ENCODE measurements around the gene FTCDNL1.

FTCDNL1 gene

DNA sequence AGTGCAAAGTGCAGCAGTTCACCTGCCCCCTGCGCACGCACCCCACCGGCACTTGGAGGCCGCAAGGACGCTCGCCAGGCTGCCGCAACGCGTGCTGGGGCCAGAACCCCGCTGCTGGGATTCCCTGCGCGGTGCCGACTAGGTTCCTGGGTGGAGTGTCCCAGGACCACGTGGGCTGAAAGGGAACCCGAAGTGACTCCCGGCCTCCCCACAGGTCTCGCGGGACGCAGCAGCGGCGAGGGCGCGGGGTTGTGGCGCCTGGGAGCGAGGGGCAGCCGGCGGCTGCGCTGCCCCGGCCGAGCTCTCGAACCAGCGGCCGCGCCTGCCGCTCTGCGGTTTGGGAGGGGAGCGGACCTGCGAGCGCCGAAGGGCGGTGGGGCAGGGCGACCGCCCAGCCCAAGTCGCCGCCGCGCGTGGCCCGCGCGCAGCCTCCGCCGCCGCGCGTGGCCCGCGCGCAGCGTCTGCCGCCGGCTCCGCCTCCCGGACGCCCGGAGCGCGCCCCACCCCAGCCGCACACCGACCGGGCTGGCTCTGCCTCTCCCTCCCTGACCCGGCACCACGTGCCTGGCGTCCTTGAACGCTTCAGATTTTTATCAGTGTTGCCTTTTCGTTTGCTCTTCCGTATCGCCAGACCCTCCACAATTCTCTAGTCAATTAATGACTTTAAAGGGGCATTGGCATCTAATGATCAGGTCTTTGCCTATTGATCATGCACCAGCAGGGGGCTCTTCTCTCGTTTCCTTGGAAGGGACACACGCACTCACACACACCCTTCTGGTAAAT, at the start of gene FTCDNL1:
Gene FTCDNL1, minus strand, starts transcription at position 475 of the 783 bp plus-strand sequence. CDS start 2,230 bp downstream, outside the sequence.
- peak; percentile 60 for DNase-seq (ENCODE audit: low spot score)

DNA sequence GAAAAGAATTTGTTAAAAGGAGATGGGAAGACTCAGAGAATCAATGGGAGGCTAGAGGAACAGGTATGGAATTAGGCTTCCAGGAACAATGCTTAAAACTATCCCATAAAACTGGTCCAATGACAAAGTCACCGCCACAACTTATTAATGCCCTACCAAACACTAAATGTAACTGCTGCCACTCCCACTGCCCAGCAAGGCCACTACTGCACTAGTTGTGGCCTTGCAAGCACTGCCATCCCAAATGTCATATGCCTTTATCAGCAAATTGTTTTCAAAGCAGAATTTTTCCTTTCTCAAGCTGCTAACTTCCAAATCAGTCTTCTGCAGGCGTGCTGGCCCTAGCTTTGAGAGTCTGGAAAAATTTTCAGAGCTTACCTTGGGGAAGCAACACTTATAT, 45.6 kb upstream of the FTCDNL1 start:
- DNase-seq (ENCODE audit: low spot score), result no peak

DNA sequence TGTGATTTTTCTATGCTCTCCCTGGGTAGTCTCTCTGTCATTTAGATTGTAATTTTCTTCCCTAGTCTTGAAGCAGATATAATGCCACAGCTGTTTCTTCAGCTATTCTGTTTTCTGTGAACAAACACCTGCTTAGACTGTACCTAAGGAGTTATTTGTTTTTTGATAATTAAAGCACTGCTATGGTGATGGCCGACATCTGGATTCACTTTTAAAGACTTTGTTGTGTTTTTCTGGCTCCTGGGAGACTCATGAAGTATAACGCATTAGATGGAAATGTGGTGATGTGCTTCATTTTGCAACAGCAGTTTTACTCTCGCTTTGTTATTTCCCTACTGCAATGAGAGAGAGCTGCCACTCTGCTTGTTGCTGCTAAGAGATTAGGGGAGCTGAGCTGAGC, 44.4 kb upstream of the FTCDNL1 start:
- DNase-seq (ENCODE audit: low spot score), result no peak

DNA sequence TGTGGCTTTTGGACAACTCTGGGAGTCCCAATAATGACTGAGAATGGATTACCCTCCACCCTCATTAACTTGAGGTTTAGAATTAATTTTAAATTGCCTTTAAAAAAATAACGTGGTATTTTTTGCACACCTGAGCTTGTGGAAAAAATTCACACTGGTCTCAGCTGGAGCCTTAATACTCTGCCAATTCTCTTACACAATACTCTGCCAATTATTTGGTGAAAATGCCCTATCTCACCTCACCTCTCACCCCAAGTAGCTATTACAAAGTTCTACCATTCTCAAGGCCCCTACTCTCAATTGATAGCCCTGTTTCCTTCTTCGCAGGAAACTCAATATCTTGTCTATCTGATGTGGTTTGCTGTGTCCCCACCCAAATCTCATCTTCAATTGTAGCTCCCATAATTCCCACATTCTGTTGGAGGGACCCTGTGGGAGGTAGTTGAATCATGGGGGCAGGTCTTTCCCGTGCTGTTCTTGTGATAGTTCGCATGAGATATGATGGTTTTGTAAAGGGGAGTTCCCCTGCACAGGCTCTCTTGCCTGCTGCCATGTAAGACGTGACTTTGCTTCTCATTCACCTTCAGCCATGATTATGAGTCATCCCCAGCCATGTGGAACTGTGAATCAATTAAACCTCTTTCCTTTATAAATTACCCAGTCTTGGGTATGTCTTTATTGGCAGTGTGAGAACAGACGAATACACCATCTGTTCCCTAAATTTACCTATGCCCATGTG, 32.7 kb upstream of the FTCDNL1 start:
- DNase-seq (ENCODE audit: low spot score), result no peak

DNA sequence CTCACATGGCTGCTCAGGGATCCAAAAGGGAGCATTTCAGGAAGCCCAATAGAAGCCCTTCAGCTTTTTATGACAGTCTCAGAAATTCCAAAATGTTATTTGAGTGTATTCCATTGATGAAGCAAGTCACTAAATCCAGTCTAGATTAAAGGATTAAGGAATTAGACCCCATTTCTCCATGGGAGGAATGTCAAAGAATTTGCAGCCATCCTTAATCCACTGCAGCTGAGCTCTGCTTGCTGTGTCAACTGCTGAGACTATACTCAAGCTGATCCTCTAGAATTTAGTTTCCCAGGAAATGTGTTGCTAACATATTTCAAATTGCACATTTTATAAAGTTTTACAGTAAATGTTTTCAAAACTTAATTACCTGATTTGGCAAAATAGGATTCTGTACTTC, 31.7 kb upstream of the FTCDNL1 start:
- no peak for DNase-seq (ENCODE audit: low spot score)

DNA sequence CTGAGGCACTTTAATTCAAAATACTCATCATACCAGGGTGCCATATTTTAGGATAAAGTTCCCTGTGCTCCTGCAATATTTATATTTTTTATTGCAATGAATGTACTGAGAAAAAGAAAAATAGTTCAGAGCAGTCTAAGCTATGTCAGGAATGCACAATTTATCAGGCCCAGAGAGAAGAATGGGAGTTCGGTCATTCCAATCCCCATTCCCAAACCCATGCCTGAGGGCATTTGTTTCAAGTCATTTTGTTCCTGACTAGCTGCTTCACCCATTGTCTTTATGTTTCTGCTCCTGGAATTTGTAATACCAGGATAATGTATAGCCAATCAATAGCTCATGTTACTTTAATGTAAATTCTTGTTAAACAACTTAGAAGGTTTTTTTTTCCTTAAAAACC, 24.4 kb upstream of the FTCDNL1 start:
- DNase-seq (ENCODE audit: low spot score), result no peak

DNA sequence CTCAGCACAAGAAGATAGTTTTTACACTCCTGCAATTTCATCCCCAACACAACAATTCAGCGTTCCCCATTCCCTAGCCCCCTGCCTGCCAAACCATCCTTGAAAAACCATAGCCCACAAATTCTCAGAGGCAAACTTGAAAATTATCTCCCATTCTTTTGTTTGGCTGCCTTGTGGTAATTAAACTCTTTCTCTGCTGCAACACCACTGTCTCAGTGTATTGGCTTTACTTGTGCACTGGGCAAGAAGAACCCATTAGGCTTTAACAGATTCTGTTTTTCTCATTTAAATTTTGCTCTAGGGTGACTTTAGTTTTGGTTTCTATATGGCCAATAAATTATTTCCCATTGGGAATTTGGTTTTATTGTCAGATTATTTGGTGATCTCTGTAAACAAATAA, 23.2 kb upstream of the FTCDNL1 start:
- no peak for DNase-seq (ENCODE audit: low spot score)

DNA sequence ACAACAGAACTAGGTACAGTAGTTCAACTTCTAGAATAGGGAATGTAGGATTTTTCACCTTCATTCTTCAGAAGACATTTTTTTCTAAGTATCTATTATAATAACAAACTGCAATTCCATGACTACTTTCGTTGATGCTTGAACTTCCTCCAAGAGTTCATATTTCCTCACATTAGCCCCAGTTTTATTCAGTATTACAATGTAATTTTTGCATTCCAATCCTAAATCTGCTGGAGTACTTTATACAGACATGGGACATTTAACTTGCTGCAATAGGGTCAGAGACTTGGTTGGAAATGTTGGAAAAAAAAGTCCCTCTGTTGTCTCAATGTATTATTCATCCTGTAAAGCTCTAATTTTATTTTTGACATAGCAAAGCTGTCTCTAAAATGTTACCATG, 19.6 kb upstream of the FTCDNL1 start:
- no peak for DNase-seq (ENCODE audit: low spot score)

DNA sequence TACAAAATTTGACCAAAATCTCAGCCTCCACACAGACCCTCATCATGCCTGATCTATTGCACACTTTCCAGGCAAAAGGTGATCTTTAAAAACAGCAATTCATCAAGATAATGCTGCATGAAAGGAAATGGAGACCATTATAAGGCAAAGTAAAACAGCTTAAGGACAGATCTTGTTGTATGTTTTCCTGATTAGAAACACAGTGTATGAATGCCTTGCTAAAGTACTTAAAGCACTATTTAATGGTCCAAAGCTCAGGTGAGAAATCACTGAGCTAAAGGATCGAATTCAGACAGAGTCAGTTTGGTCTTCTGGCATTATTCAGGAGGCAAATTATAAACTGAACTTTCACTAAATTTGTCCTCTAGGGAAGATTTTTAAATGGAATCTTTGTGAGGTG, 18.7 kb upstream of the FTCDNL1 start:
- DNase-seq (ENCODE audit: low spot score), result no peak

DNA sequence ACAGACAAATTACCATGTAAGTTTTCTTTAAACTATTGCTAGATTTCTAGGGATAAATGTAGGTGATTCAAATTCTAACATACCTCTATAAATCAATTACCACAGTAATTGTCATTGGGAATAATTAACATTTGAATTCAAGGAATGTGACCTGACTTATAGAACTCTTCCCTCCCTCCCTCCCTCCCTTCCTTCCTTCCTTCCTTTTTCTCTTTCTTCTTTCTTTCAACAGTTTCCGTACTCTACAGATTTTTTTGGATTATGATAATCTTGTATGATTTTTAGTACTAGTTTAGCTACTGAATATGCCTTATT, 18.2 kb upstream of the FTCDNL1 start:
- no peak for DNase-seq (ENCODE audit: low spot score)

DNA sequence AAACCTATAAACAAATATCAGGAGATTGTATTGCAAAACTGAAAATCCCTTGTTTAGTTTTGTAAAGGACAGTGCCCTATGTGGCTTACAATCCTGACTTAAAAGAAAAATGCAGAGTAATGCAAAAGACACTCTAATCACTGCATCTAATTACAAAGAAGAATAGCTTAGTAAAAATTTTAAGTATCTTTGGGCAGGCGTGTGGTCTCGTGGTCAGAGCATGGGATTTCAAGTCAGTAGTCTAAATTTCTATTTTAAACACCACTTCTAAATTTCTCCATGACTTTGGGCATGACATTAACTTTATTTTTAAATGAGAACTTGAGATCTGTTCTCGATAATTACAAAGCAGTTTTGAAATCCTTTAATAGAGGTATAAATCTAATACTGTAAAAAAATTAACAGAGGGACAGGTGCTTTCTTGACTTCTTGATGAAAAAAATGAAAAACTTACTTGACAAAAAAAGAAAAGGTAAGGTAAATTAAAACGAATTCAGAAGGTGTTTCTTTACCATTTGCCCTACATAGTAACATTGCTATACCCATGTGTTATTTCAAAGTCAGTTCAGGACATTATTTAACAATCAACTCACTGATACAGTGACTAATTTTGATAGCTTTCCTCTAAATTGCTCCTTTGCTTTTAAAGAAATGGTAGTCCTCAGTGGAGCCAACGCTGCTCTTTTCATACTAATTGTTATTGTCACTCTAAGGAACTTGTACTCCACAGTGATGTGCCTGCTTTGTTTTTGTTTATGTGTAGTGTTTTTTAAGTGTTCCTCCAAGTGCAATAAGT, 17.6 kb upstream of the FTCDNL1 start:
- DNase-seq (ENCODE audit: low spot score), result no peak

DNA sequence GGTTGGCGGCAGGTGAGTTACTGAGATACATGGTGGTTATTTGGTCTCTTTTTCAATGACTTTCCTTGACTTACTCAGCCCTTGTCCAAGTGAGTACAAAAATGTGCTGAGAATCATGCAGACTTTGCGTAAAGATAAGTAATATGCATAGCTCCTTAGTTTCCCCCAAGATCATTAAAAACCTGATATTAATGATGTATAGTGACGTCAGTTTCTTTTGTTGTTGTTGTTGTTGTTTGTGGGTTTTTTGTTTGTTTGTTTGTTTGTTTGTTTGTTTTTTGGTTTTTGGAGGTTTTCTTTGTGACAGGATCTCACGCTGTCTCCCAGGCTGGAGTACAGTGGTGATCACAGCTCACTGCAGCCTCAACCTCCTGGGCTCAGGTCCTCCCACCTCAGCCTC, 14.9 kb upstream of the FTCDNL1 start:
- no peak for DNase-seq (ENCODE audit: low spot score)

DNA sequence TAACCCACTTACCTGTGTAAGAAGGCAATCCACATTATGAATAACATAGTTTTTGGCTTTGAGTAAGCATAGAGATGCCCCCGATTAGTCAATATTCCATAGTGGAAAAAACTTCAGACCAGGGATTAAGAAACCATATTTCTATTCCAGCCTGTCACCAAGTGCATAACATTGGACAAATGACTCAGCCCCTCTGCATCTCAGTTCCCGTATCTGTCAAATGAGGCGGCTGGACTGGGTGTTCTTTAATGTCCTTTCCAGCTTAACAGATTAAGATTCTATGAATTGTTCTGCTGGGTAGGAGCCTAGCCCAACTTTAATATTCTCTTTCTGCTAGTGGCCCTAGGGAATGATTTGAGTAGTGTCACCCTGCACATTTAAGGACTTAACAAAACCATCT, 11.8 kb upstream of the FTCDNL1 start:
- no peak for DNase-seq (ENCODE audit: low spot score)

DNA sequence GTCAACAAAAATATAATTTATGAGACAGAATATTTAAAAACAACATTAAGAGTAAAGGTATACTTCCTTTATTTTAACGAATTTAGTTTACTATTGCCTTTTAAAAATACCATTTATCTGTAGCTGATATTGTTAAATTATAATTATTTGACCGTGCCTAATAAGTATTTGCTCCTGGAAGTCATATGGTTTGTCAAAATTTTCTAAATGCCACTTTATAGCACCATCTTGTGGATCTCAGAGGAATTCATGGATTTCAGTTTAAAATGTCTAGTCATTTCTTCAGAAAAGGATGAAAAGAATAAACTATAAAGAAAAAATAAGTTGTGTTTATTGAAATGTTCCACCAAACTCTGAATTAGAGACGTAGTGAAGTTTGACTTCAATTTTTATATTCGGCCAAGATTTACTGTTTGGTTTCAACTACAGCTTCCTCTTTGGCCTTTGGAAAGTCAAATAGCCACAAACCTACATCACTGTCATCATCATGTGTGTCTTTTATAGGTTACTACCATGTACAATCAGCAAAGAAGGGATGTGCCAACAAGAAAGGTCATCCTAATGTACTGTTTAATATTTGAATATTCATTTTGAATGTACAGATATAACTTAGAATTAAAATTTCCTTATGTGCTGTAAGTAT, 10.3 kb upstream of the FTCDNL1 start:
- DNase-seq (ENCODE audit: low spot score), result peak; percentile 21

DNA sequence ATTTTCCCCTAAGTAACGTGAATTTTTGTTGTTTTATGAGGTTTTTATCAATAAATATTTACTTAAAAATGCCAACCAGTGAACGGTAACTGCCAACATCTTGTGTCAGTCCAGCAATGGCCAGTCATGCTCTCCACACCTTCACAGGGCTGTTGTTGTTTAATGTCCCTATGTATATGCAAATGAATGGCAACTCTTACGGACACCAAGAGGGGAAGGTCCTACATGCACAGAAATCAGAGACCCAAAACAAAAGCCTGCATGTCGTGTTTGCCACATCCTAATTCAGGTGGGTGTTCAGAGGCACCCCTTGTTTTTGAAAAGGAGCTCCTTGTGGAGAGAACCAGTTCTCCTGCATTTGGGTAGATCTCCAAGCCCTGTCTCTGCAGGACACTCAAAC, 4.8 kb upstream of the FTCDNL1 start:
- DNase-seq (ENCODE audit: low spot score), result no peak

DNA sequence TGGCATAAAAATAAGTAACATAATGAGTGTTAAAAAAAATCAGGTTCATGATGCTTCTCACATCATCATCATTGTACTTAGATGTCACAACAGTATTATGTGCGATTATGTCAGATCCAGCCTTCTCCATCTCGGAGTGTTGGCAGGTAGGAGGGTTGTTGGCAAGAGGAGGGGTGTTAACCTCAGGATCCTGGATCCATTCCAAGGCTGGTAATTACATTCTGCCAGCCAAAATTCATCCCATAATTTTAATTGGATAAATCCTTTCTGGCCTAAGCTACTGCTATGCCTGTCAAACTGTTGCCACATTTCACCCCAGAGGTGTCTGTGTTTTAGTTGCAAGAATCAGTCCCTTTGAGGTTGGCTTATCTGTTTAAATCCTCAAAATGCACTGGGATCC, 891 bp upstream of the FTCDNL1 start:
- no peak for DNase-seq (ENCODE audit: low spot score)

DNA sequence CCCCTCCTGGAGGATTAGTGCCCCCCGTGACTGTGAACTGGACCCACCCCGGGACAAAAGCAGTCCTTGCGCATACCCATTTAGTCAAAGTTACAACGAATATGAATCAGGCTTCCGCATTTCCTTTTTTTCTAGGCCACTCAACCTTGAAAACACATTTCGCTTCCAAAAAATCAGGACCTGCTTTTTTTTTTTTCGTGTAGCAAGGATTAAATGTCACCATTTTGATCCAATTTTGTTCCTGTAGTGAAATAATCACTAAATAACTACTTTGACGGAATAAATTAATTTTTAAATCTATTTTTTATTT, 464 bp upstream of the FTCDNL1 start:
- no peak for DNase-seq (ENCODE audit: low spot score)

DNA sequence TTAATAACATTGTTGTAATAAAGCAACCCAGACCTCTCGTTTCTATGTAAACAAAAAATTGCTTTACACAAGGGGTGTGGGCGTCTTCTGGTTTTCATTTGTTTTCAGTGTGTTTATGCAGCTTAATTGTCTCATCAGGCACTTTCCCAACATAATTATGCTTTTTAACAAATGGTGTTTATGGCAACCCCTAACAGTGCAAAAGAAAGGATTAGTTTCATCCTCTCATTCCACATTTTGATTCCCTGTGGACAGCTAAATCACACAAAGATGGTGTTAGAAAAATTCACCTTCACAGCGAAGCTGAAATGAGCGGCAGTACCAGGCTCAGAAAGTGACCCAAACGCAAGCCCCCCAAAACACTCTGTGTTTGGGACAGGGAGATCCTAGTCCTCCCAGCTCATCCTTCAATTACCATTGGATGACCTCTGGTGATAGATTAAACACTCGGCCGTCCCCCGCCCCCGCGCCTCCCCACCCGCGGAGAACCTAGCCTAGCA, 724 bp downstream of the FTCDNL1 start:
- DNase-seq (ENCODE audit: low spot score), result no peak

DNA sequence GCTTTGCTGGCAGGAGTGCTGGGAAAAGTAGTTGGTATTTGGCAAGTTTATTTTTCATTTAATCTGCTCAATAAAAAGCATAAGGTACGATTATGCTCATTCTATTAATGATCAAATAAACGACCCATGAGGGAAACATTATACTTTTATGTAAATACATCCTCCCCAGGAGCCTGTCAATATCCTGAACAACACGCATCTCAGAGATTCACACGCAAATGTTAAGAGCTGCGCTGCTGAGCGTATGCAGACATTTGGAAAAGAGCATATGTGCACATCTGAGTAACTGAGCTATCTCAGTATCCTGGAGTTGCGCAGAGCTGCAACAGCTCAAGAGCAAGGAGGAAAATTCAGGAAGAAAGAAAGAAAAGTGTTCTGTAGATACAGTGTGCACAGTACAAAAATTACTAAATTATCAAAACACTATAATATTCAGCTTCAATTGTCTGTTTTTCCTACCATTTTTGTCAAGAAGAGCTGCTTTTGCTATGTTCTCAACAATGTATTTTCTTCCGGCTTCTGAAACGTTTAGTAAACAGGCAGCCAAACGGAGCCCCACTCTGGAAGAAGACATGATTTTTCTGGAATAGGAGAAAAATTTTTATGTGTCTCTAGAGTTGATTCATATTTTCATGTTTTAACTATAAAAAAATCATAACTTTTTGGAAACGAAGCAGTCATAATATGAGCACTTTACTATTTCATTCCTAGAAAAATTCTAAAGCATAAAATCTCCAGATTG, 2.4 kb downstream of the FTCDNL1 start:
- DNase-seq (ENCODE audit: low spot score), result no peak

DNA sequence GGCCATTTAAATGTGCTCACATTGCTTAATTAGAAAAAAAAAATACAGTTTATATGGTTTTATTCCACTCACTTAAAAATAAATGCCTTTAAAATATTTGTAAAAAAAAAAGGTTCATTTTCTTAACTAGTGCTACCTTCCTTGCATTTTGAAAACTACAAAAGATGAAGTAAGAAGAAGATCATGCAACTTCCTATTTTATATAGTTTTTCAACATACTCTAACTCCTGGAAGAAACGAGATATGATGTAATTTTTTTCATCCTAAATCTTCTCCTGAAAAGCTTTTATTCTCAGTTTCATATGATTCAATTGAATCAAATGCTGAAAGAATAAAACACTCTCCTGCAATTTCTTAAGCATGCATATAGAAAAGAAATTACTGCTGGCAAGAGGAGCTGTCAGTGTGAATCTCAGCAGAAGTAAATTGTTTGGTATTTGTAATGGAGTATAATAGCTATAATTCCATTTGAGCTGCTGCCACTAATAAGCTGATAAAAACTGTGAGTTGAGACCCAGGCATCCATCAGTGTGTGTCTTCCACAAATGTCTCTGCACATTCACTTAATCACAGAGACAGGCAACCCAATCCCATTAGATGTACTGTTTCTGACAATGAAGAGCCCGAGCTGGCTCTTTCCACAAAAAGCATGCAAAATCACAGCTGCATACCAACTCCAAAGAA, 3.7 kb downstream of the FTCDNL1 start:
- no peak for DNase-seq (ENCODE audit: low spot score)

Measured in CD4-positive, alpha-beta T cell treated with Interleukin-2 at 100 ng/mL for 4 hours (primary cell).